Esophagus muscularis mucosa (tissue), 4 donors: ENCODE data around the gene HOXB8. TPM values are rescaled to one million over a fixed set of nuclear protein-coding genes. Genes with fewer than 3 reads are reported as not detected.
A peak's percentile ranks its signal among the peaks of the same experiment; 100 is the strongest.

ENCODE experiments used
- DNase-seq: peaks from one replicate; pipeline ENCODE4 v3.0.0-alpha.2; 2017; ENCODE audit errors: extremely low spot score
- H3K27ac ChIP-seq, 4 donors: fragments of 200-600 bp; sonication (generic); replicated peaks in 1 of 4; 1 replicate in 3 of 4; 2 replicates in 1 of 4; pipeline ENCODE4 v1.5.1; 2016 to 2019; ENCODE audit warnings: mild to moderate bottlenecking in 1 of 4
- H3K27me3 ChIP-seq, 4 donors: fragments of 200-600 bp; sonication (generic); one replicate each; pipeline versions ENCODE4 v1.5.1 to v1.6.0; 2016 to 2019
- H3K36me3 ChIP-seq, 4 donors: fragments of 200-600 bp; sonication (generic); one replicate each; pipeline ENCODE4 v1.5.1; 2016 to 2019
- H3K4me1 ChIP-seq, 4 donors: fragments of 200-600 bp; sonication (generic); one replicate each; pipeline ENCODE4 v1.5.1; 2016 to 2019
- H3K4me3 ChIP-seq, 4 donors: fragments of 200-600 bp; sonication (generic); 1 replicate in 2 of 4; 2 replicates in 2 of 4; pipeline ENCODE4 v1.5.1; 2016 to 2019; ENCODE audit warnings: mild to moderate bottlenecking in 4 of 4, moderate library complexity in 1 of 4
- H3K9me3 ChIP-seq, 4 donors: fragments of 200-600 bp; sonication (generic); 1 replicate in 3 of 4; 2 replicates in 1 of 4; pipeline ENCODE4 v1.5.1; 2016 to 2019
- EP300 ChIP-seq: sonication (generic); formaldehyde crosslinking; IDR thresholded peaks from one replicate; pipeline ENCODE4 v1.6.1; 2017; ENCODE audit warnings: antibody characterized with exemption
- POLR2A ChIP-seq: fragments of 450-650 bp; IDR thresholded peaks from one replicate; pipeline ENCODE4 v1.6.1; 2017; ENCODE audit warnings: antibody characterized with exemption, moderate library complexity, mild to moderate bottlenecking, low read depth
- POLR2AphosphoS5 ChIP-seq, 2 donors: sonication (generic); formaldehyde crosslinking; IDR thresholded peaks; one replicate each; pipeline ENCODE4 v1.6.1; 2017; ENCODE audit warnings: antibody characterized with exemption in 2 of 2
- WGBS: methylation state at CpG from one replicate; pipeline ENCODE4 v1.1.5; 2018; 5-methylcytosine and 5-hydroxymethylcytosine counted together
- intact Hi-C: fragments of 100-400 bp; cut with DNase I; formaldehyde crosslinking; loops from one replicate; pipeline ENCODE4 v1.15.1; 2023
- total RNA-seq, 4 donors: library from RNA; depleted of rRNA; stranded (reverse); fragments of >200 nt; gene quantifications; one replicate each; pipeline versions ENCODE4 v1.1.0 to v1.2.1, GENCODE V29; 2016
- TF ChIP-seq, protein P1 (sequence below), 3 experiments: fragments of 200-600 bp in 2 of 3; fragments of 450-650 bp in 1 of 3; sonication (generic) in 2 of 3; IDR thresholded peaks; one replicate each; pipeline ENCODE4 v1.5.1; 2017 to 2019; ENCODE audit warnings: antibody characterized with exemption in 3 of 3, mild to moderate bottlenecking in 2 of 3, moderate library complexity in 1 of 3

Gene HOXB8
- total RNA-seq, 4 donors from 2014 or later: not detected

DNA sequence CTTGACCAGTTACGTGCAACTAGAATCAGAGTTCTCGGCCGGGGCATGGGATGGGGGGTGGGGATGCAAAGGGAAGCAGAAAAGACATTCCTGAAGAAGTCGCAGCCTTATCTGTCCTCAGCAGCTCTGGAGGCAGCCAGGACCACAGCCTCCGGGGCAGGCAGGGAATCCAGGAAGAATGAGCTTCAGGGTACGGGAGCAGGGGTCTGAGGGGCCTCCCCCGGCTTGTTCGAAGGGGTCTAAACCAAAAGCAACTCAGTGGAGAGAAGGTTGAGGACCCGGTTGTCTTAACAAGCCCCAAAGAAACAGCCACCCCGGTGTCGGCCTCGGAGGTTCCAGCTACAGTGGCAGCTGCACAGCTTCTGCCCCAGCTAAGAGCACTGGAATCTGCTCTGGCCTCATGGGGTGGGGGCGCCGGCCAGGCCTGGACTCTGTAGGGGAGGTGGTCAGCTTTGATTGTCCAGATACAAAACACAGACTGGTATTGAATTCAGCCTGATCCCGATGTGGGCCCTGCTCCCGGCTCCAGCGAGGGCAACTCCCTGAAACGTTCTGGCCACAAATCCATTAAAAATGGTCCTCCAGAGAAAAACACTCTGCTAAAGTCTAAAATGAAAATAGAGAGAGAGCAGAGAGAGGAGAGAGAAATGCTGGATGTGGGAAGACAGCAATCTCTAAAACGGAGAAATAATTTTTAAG is 44.6 kb downstream of the HOXB8 start:
- Histone ChIP-seq H3K27me3 (no peaks in the 10 kb centered on the region), H3K4me3 (peak overlapping the region; percentile 41 to 90 (median 77)), H3K9me3 (no peaks in the 10 kb centered on the region), H3K27ac (peak overlapping the region; percentile 91 to 97 (median 96)), H3K4me1 (peaks cover 51 to 100% (median 98%) of the 10 kb centered on the region in 4 donors), H3K36me3 (no peaks in the 10 kb centered on the region)
- TF ChIP-seq POLR2AphosphoS5 (IDR thresholded peaks at IDR 0.05): peak; percentile 11 to 49
- TF ChIP-seq, protein P1, sequence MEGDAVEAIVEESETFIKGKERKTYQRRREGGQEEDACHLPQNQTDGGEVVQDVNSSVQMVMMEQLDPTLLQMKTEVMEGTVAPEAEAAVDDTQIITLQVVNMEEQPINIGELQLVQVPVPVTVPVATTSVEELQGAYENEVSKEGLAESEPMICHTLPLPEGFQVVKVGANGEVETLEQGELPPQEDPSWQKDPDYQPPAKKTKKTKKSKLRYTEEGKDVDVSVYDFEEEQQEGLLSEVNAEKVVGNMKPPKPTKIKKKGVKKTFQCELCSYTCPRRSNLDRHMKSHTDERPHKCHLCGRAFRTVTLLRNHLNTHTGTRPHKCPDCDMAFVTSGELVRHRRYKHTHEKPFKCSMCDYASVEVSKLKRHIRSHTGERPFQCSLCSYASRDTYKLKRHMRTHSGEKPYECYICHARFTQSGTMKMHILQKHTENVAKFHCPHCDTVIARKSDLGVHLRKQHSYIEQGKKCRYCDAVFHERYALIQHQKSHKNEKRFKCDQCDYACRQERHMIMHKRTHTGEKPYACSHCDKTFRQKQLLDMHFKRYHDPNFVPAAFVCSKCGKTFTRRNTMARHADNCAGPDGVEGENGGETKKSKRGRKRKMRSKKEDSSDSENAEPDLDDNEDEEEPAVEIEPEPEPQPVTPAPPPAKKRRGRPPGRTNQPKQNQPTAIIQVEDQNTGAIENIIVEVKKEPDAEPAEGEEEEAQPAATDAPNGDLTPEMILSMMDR (IDR thresholded peaks at IDR 0.05): no peak
- intact Hi-C loops: no loop called here
- no peak for DNase-seq
- WGBS: 23% methylated on average over 11 of the region's 19 CpGs

DNA sequence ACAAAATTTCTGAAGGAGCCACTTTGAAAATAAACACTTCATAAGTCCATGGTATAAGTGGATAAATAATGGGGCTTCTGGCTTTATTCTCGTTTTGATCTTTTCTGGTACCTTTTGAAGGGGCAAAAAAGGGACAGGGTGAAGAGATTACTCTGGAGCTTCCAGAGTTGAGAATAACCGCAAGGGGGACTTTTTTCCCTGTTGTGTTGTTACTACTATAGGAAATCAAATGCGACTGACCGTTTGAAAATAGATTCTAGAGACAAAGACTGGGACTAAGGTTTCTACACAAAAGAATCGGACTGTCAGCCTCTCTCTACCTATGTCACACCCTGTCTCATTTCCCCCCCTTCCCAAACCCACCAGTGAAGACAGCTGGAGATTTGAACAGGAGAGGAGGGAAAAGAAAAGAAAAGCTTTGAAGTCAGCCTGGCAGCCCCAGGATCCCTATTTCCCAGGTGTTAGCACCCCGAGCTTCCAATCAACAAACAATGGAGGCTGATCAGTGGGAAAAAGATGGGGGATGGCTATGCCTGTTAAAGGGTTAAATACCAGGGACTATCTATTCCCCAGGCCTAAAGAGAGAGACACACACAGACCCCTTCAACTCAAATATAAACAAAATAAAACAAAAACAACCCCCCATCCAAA is 45.3 kb downstream of the HOXB8 start:
- Histone ChIP-seq H3K9me3 (no peaks in the 10 kb centered on the region), H3K36me3 (no peaks in the 10 kb centered on the region), H3K27me3 (no peaks in the 10 kb centered on the region), H3K4me1 (peaks cover 55 to 100% (median 98%) of the 10 kb centered on the region in 4 donors), H3K27ac (peak overlapping the region; percentile 91 to 97 (median 96)), H3K4me3 (peak overlapping the region; percentile 41 to 90 (median 77))
- no peak for DNase-seq
- TF ChIP-seq EP300: no peak
- TF ChIP-seq, protein P1 (IDR thresholded peaks at IDR 0.05): peak in 2 of 3 experiments; percentile 21 to 33
- no peak for TF ChIP-seq POLR2A
- TF ChIP-seq POLR2AphosphoS5 (IDR thresholded peaks at IDR 0.05): no peak
- WGBS: 29% methylated on average over 6 of the region's 6 CpGs
- intact Hi-C loops: no loop called here

DNA sequence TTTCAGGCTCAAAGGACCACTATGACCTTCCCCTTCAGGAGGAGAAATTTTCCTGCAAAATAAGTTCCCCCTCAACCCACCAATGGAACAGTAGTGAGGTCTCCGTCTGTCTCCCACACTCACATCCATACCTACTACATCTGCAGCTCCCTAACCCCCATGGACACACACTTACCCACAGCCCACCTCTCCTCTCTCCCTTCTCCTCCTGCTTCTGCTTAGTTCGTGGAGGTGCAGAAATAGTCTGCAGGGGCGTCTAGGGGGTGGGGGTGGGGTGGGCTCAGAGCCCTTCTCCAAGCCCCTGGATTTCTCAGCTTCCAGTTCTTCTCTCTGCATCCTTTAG is 45.9 kb downstream of the HOXB8 start:
- H3K27ac ChIP-seq: peak overlapping the region; percentile 91 to 97 (median 96)
- H3K9me3 ChIP-seq: no peaks in the 10 kb centered on the region
- DNase-seq: no peak
- intact Hi-C loops: no loop called here
- H3K4me3 ChIP-seq: peak overlapping the region; percentile 41 to 90 (median 77)
- H3K27me3 ChIP-seq: no peaks in the 10 kb centered on the region
- H3K36me3 ChIP-seq: no peaks in the 10 kb centered on the region
- peaks cover 55 to 99% (median 98%) of the 10 kb centered on the region in 4 donors for H3K4me1 ChIP-seq
- no peak for TF ChIP-seq POLR2AphosphoS5 (IDR thresholded peaks at IDR 0.05)
- TF ChIP-seq, protein P1 (IDR thresholded peaks at IDR 0.05): no peak
- TF ChIP-seq POLR2A: no peak
- no peak for TF ChIP-seq EP300
- WGBS: 18% methylated on average over 3 of the region's 3 CpGs

DNA sequence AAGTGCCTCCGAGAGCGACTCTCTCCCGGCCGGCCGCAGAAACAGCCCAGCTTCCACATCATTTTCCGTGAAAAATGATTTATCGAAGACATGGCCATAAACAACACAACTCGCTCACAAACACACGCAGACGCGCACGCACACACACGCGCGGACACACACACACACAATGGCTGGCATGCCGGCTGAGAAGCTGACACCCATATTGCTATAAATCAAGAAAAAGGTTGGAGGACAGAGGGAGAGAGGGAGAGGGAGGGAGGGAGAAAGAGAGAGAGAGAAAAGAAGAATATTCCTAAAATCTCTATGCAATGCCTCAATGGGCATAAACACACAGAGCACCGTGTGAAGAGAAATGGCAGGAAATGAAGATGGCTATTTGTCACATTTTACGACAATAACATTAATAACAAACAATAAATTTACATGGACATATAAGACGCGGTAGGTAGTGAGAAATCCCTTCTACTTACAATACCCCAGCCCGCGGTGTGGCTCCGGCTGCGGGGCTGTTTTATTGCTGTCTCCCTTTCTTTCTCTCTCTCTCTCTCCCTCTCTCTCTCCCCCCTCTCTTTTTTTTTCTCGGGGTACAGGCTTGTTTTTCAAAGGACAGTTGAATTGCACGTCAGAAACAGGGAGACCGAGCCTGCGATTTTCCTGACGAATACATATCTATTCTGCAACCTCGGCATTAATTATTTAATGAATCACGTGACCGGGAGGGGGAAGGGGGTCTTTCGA is 46.4 kb downstream of the HOXB8 start:
- Histone ChIP-seq H3K9me3 (no peaks in the 10 kb centered on the region), H3K4me3 (peak overlapping the region; percentile 41 to 90 (median 77)), H3K4me1 (peaks cover 55 to 100% (median 98%) of the 10 kb centered on the region in 4 donors), H3K27ac (peak overlapping the region; percentile 91 to 97 (median 96)), H3K27me3 (no peaks in the 10 kb centered on the region), H3K36me3 (no peaks in the 10 kb centered on the region)
- intact Hi-C loops: no loop called here
- no peak for DNase-seq
- TF ChIP-seq EP300: no peak
- TF ChIP-seq, protein P1 (IDR thresholded peaks at IDR 0.05): no peak
- TF ChIP-seq POLR2AphosphoS5 (IDR thresholded peaks at IDR 0.05): no peak
- TF ChIP-seq POLR2A: no peak
- WGBS: 15% methylated on average over 33 of the region's 33 CpGs
